Erythroblast (primary cell): Measurements from ENCODE around the gene AACS.

Source experiments
- GATA1 ChIP-seq: IDR thresholded peaks from 2 replicates; pipeline ENCODE4 v1.6.1; 2011; ENCODE audit warnings: low read depth, mild to moderate bottlenecking, control low read depth, low read length, moderate library complexity
- POLR2A ChIP-seq: IDR thresholded peaks from 2 replicates; pipeline ENCODE4 v1.6.1; 2011; ENCODE audit warnings: mild to moderate bottlenecking, low read length

DNA sequence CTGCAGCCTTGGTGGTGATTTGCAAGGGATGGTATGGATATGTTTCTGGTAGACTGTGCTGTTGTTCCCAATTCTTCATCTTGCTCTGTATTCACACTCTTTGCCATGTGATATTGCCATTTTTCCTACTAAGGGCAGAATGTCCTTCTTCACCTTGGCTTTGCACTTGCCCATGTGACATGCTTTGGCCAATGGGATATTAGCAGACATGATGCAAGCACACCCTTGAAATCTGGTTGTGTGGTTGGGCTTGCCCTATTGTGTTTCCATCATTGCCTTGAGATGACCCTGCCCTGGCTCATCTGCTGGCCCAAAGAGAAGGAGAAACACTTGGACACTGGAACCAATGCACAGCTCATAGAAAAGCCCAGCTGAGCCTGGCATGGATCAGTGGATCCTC lies 110.3 kb downstream of the AACS start:
- TF ChIP-seq POLR2A (no peak), GATA1 (no peak)
